IMR-90 (cell line): Measurements from ENCODE around the gene KCNAB2.

Experiments used
- BHLHE40 ChIP-seq: fragments of 150-350 bp; IDR thresholded peaks from 2 replicates; pipeline ENCODE4 v1.6.1; 2016; ENCODE audit warnings: mild to moderate bottlenecking, low read depth, low read length
- POLR2A ChIP-seq: IDR thresholded peaks from 2 replicates; pipeline ENCODE4 v1.6.1; 2012; ENCODE audit warnings: mild to moderate bottlenecking, low read depth, low read length
- RCOR1 ChIP-seq: IDR thresholded peaks from 2 replicates; pipeline ENCODE4 v1.6.1; 2012; ENCODE audit warnings: mild to moderate bottlenecking, low read length, improper control_type of control experiment; ENCODE audit not compliant: insufficient replicate concordance
- TF ChIP-seq, protein P1 (sequence below): conservative IDR thresholded peaks from 2 replicates; pipeline ENCODE4 v1.5.1; 2012; ENCODE audit warnings: mild to moderate bottlenecking, low read depth, low read length, improper control_type of control experiment

DNA sequence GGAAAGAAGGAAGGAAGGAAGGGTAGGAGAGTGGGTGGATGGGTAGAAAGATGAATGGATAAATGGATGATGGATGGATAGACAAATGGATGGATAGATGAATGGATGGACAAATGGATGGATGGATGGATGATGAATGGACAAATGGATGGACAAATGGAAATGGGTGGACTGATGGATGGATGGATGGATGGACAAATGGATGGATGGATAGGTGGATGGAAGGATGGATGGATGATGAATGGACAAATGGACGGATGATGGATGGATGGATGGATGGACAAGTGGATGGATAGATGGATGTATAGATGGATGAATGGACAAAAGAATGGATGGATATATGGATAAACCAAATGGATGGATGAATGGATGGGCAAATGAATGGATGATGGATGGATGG, 103.9 kb downstream of the KCNAB2 start:
- TF ChIP-seq BHLHE40 (no peak), RCOR1 (no peak), POLR2A (no peak)
- TF ChIP-seq, protein P1, sequence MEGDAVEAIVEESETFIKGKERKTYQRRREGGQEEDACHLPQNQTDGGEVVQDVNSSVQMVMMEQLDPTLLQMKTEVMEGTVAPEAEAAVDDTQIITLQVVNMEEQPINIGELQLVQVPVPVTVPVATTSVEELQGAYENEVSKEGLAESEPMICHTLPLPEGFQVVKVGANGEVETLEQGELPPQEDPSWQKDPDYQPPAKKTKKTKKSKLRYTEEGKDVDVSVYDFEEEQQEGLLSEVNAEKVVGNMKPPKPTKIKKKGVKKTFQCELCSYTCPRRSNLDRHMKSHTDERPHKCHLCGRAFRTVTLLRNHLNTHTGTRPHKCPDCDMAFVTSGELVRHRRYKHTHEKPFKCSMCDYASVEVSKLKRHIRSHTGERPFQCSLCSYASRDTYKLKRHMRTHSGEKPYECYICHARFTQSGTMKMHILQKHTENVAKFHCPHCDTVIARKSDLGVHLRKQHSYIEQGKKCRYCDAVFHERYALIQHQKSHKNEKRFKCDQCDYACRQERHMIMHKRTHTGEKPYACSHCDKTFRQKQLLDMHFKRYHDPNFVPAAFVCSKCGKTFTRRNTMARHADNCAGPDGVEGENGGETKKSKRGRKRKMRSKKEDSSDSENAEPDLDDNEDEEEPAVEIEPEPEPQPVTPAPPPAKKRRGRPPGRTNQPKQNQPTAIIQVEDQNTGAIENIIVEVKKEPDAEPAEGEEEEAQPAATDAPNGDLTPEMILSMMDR = no peak
